Fibroblast of skin of scalp (primary cell): ENCODE measurements around the gene MAN2A2.
"Not testable (repeated sequence)": the region's sequence is repeated elsewhere in the genome, so short reads cannot be mapped to it uniquely, and the experiment has no call there.

Experiments
- DNase-seq: peaks from one replicate; pipeline ENCODE4 v3.0.0-alpha.2; 2013

MAN2A2 gene

GRCh38 chr15:90921887-90922286 is 18.8 kb downstream of the MAN2A2 start:
- DNase-seq = no peak

DNA sequence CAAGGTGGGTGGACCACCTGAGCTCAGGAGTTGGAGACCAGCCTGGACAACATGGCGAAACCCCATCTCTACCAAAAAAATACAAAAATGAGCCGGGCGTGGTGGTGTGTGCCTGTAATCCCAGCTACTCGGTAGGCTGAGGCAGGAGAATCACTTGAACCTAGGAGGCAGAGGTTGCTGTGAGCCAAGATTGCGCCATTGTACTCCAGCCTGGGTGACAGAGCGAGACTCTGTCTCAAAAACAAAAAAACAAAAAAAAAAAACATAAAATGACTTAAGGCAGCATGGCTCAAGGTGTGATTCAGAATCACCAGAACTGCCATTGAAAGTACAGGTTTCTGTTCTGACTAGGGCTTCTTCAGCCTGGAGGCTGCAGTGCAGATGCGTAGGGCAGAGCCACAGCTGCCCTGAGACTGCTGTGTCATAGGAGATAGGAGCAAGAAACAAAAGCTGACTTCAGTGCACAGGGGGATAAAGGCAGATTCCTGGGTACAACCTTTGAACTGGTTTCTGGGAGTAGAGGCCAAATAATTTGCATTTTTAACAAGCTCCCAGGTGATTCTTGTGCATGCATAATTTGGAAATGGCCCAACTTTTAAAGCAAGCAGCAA is 19.7 kb downstream of the MAN2A2 start:
- DNase-seq = not testable (repeated sequence)

GRCh38 chr15:90924375-90924774 is 21.3 kb downstream of the MAN2A2 start:
- no peak for DNase-seq

- not testable (repeated sequence) for DNase-seq
Measured at GRCh38 chr15:90926766-90927165, 23.7 kb downstream of the MAN2A2 start.

DNA sequence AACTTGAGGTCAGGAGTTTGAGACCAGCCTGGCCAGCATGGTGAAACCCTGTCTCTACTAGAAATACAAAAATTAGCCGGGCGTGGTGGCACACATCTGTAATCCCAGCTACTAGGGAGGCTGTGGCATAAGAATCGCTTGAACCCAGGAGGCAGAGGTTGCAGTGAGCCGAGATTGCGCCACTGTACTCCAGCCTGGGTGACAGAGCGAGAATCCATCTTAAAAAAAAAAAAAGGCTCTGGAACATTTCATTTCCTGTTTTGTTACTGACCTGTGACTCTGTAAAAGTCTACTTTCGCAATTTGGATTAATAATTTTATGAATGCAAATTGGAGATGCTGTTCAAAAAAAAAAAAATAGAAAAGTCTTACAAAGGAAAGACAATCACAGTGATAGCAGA is 25.0 kb downstream of the MAN2A2 start:
- not testable (repeated sequence) for DNase-seq

- DNase-seq = no peak
Measured at GRCh38 chr15:90929246-90930019, 26.3 kb downstream of the MAN2A2 start.

DNA sequence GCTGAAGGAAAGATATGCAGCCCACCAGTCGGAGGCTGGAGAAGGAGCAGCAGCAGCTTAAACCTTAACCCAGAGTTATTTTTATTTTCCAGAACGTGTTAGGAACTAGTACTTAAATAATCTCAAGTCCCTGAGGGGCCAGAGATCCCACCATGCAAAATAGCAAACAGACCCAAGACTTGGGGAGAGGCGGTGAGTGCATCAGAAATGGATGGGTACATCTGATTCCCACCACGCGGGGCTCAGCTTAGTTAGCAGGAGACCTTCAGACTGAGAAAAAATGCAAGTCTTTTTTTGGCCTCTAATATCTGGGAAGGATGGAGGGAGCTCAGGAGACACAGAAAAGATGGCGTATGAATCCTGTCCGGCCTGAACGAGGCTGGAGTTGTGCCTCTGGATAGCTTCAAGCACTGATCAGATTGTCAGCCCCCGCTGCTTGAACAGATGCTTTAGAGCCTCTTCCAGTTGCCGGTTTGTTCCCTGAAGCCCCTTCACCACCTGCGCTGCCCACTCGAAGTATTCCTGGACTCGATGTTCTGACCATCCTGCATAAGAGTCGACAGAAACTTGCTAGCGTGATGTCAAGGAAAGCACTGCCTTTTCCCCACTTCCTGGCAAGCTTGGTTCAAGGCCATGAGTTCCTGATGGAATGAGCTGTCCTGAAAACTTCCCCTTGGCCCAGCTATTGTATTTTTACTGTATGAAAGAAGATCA is 27.9 kb downstream of the MAN2A2 start:
- DNase-seq = no peak

DNA sequence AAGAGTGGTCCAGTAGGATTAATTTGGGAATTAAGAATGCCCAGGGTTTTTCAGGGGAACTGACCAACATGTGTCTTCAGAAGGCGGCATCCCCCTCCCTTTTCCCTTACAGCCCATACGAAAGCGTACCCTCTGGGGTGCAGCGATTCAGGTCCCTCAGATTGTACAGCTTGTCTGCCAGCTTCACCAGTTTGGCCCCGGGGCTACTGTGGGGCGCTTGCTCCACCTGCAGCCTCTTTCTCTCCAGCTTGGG is 28.4 kb downstream of the MAN2A2 start:
- no peak for DNase-seq

GRCh38 chr15:90931828-90932659 is 28.9 kb downstream of the MAN2A2 start, which contains the start of gene HDDC3:
HDDC3 (minus strand) TSS chr15:90932549; CDS start chr15:90932540, 9 bp downstream.
- DNase-seq = peak; percentile 81

DNA sequence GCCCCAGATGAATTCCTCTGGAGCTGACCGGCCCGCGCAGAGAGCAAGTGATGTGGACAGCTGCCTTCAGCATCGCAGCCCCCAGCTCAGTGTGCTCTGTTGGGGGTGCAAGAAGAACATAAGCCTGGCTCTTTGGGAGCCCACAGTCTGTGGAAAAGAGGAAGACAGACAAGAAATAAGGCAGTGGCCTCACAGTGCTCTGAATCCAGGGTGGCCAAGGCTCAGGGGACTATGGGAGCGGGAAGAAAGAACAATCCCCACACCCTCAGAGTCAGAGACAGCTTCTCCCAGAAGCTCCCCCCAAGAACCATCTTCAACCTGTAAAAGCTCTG is 29.5 kb downstream of the MAN2A2 start:
- no peak for DNase-seq

- no peak for DNase-seq
Measured at GRCh38 chr15:90933301-90933700, 30.2 kb downstream of the MAN2A2 start.

GRCh38 chr15:90934256-90934948 is 31.3 kb downstream of the MAN2A2 start:
- DNase-seq = peak; percentile 81

DNA sequence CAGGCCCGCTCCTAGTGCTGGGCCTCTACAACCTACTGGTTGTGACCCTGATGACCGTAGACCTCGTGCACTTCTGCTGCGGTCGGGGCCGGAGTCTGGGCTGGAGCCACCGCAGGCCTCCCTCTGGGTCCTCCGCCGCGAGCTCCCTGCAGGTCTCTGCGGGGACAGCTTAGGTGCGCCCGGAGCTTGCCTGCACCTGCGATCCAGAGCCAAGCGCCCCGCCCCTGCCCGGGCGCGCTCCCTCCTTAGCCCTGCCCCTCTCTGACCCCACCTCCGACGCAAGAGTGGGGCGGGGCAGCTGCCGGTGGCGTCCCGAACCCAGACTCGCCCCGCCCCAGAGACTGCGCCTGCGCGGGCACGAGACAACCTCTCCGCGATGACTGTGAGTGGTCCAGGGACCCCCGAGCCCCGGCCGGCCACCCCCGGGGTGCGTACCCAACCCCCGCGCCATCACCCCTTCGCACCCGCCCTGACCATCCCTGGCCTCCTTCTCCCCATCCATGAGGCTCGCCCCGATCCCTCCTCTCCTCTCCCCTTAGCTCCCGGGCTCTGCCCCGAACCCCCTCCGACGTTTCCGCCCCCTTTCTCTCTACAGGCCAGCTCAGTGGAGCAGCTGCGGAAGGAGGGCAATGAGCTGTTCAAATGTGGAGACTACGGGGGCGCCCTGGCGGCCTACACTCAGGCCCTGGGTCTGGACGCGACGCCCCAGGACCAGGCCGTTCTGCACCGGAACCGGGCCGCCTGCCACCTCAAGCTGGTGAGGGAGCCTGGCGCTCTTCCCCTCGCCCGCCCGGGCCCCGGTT is 32.0 kb downstream of the MAN2A2 start, which contains the start of gene UNC45A:
UNC45A (plus strand) TSS at position 337 of the 803 bp plus-strand sequence; CDS start at position 377, 40 bp downstream.
- DNase-seq = peak; percentile 84

DNA sequence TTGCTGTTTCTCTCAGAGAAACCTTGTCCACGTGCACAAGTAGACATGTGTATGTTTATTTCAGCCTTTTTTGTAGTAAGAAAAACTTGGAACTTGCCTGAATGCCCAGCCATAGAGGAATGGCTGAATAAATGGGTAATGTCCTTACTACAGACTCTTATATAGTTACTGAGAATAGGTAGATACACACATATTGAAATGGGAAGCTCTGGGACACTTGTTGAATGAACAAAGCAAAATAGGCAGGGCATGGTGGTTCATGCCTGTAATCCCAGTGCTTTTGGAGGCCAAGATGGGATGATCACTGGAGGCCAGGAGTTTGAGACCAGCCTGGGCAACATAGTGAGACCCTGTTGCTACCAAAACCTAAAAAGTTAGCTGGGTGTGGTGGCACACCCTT is 33.7 kb downstream of the MAN2A2 start:
- DNase-seq = no peak

GRCh38 chr15:90938261-90938660 is 35.2 kb downstream of the MAN2A2 start:
- DNase-seq = no peak

GRCh38 chr15:90939756-90940155 is 36.7 kb downstream of the MAN2A2 start:
- no peak for DNase-seq

- no peak for DNase-seq
Measured at GRCh38 chr15:90941038-90941437, 37.9 kb downstream of the MAN2A2 start.

DNA sequence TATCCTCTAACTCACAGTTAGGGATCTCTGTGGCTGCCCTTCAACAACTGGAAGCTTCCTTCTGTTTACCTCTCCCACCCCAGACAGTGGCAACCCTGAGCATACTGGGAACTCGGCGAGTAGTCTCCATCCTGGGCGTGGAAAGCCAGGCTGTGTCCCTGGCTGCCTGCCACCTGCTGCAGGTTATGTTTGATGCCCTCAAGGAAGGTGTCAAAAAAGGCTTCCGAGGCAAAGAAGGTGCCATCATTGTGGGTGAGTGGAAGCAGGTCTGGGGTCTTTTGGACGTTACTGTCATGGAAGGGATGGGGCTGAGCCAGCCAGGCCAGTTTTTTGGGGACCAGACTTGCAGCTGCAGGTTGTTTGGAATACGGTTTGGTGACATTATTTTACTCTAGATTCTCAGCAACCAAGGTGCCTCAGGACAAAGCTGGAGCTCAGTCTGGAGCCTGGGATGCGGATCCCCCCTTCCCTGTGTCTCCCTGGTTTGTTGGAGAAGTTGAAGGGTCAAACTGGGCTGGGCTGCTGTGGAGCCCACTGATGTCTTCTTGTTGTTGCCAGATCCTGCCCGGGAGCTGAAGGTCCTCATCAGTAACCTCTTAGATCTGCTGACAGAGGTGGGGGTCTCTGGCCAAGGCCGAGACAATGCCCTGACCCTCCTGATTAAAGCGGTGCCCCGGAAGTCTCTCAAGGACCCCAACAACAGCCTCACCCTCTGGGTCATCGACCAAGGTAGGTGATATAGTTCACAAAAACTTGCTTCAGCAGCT is 39.4 kb downstream of the MAN2A2 start:
- DNase-seq = no peak

GRCh38 chr15:90945091-90945490 is 42.0 kb downstream of the MAN2A2 start:
- DNase-seq = no peak

DNA sequence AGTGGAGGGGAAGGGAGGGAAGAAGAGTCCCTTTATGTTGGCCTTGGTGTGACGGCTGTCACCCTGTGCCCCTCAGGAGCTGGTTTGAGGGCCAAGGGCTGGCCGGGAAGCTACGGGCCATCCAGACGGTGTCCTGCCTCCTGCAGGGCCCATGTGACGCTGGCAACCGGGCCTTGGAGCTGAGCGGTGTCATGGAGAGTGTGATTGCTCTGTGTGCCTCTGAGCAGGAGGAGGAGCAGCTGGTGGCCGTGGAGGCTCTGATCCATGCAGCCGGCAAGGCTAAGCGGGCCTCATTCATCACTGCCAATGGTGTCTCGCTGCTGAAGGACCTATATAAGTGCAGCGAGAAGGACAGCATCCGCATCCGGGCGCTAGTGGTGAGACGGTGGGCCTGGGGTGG is 43.4 kb downstream of the MAN2A2 start:
- DNase-seq = no peak
